Measurements from ENCODE around the gene MED16.
"Not testable (repeated sequence)": the region's sequence is repeated elsewhere in the genome, so short reads cannot be mapped to it uniquely, and the experiment has no call there.

The MED16 gene

GRCh38 chr19:911197-912033 lies 18.4 kb upstream of the MED16 start:
- FAIRE-seq: no peak

GRCh38 chr19:907183-907853 lies 14.3 kb upstream of the MED16 start:
- FAIRE-seq: no peak

- no peak for FAIRE-seq
These were observed 13.5 kb upstream of the MED16 start for GRCh38 chr19:906480-906879.

GRCh38 chr19:904545-904944 lies 11.6 kb upstream of the MED16 start:
- FAIRE-seq: no peak

- no peak for FAIRE-seq
These were observed 10.3 kb upstream of the MED16 start for GRCh38 chr19:903266-903797.

- no peak for FAIRE-seq
These were observed 9.6 kb upstream of the MED16 start for GRCh38 chr19:902446-903226.

GRCh38 chr19:902093-902370 lies 9.0 kb upstream of the MED16 start:
- no peak for FAIRE-seq

- no peak for FAIRE-seq
These were observed 8.5 kb upstream of the MED16 start for GRCh38 chr19:901216-902092.

- no peak for FAIRE-seq
These were observed 7.5 kb upstream of the MED16 start for GRCh38 chr19:900302-901111.

GRCh38 chr19:900043-900301 lies 7.0 kb upstream of the MED16 start:
- no peak for FAIRE-seq

- FAIRE-seq: no peak
These were observed 6.5 kb upstream of the MED16 start for GRCh38 chr19:899336-900042.

GRCh38 chr19:898663-899062 lies 5.7 kb upstream of the MED16 start:
- no peak for FAIRE-seq

GRCh38 chr19:897442-898039 lies 4.6 kb upstream of the MED16 start:
- no peak for FAIRE-seq

- FAIRE-seq: no peak
These were observed 4.0 kb upstream of the MED16 start for GRCh38 chr19:896999-897398.

GRCh38 chr19:896434-896833 lies 3.4 kb upstream of the MED16 start:
- FAIRE-seq: no peak

- no peak for FAIRE-seq
These were observed 619 bp downstream of the MED16 start for GRCh38 chr19:892243-892893.

GRCh38 chr19:891421-892200 lies 1.4 kb downstream of the MED16 start:
- not testable (repeated sequence) for FAIRE-seq

- FAIRE-seq: no peak
These were observed 2.2 kb downstream of the MED16 start for GRCh38 chr19:890831-891230.

- no peak for FAIRE-seq
These were observed 3.2 kb downstream of the MED16 start for GRCh38 chr19:889662-890295.

Data from colon (tissue), 2 donors.